HG03342 (cell line): Measurements from ENCODE around the gene COTL1.

ENCODE experiments used
- ATAC-seq: cut with Tn5 transposase; IDR thresholded peaks from one replicate; pipeline ENCODE4 v1.9.1; 2021; ENCODE audit warnings: mild to moderate bottlenecking, moderate library complexity; ENCODE audit not compliant: unreplicated experiment

The COTL1 gene

DNA sequence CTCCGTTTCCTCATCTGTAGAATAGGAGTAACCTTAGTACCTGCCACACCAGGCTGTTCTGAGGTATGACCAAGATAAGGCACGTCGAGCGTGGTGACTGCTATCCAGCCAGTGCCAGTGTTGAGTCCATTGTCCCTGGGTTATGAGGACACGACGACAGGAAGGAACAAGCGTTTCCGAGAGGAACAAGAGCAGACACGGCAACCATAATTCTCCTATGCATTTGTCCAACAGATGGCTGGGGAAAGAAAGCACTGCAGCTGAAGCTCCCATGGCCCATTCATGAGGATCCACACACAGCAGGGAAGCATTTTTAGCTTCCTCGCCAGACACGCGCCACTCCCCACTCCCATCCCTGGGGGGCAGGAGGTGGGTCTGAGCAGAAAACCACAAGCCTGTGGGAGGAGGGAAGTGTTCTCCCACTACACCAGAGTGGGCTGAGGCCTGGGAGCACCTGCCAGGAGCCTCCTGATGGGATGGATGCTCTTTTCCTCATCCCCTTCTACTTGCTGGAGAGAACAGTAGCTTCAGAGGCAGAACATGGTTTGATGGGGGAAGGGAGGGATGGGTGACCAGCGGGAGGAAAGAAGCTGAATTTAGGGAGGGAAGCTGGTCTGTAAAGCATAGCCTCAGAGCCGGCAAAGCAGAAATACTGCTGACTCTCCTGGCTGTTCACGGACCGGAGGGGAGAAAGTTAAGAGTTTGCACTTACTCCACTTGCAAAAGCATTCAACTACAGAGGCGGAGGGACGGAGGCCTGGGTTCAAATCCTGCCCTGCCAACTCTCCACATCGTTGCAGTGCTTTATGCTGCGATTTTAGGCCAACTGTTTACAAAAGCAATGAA lies 2.7 kb downstream of the COTL1 start:
- no peak for ATAC-seq

- no peak for ATAC-seq
These were observed 3.3 kb downstream of the COTL1 start for GRCh38 chr16:84614623-84614967.

DNA sequence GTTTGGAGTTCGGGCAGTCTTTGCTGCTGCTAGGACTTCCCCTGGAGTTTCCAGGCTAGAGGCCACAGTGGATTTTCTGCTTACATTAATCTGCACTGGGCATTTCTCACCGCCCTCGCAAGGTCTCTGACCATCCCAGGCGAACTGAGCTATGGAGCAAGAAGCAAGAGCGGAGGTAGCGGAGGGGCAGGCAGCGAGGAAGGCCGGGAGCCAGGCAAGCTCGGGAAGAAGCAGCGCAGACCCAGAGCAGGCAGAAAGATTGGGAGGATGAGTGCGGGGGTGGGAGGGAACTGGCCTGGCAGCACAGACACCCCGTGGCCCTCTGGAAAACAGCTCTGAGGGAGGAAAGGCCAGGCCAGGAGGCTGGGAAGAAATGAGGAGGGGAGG lies 3.8 kb downstream of the COTL1 start:
- ATAC-seq, result no peak

DNA sequence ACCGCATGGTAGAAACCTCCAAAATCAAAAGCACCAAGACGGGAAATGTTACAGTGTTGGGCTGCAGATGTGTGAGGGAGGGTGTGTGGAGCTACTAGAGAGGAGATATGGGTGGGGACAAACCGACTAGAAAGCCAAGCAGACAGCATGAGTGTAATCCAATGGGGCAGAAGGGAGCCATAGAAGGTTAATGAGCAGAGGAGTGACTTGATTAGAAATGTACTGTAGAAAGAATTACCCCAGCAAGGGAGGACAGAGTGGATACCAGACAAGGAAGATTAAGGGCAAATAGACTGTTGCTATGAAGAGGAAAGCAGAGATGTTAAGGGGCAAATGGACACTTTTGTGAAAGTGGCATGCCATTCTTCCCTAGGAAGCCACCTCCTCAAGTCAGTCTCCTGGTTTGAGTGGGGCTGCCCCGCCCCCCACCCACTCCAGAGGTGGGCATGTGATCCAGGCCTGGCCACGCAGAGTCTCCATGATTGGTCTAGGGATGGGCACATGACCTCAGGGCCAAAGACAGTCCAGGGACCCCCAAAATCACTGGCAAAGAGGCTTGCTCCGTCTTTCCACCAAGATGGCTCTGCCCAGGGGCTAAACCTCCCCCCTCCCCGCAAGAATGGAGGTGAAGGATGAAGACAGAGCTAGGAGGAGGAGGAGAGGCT lies 4.3 kb downstream of the COTL1 start:
- ATAC-seq, result no peak

- ATAC-seq, result no peak
These were observed 5.2 kb downstream of the COTL1 start for GRCh38 chr16:84612686-84613085.

- ATAC-seq, result no peak
These were observed 6.8 kb downstream of the COTL1 start for GRCh38 chr16:84611041-84611440.

GRCh38 chr16:84610376-84610775 lies 7.5 kb downstream of the COTL1 start:
- ATAC-seq, result no peak

DNA sequence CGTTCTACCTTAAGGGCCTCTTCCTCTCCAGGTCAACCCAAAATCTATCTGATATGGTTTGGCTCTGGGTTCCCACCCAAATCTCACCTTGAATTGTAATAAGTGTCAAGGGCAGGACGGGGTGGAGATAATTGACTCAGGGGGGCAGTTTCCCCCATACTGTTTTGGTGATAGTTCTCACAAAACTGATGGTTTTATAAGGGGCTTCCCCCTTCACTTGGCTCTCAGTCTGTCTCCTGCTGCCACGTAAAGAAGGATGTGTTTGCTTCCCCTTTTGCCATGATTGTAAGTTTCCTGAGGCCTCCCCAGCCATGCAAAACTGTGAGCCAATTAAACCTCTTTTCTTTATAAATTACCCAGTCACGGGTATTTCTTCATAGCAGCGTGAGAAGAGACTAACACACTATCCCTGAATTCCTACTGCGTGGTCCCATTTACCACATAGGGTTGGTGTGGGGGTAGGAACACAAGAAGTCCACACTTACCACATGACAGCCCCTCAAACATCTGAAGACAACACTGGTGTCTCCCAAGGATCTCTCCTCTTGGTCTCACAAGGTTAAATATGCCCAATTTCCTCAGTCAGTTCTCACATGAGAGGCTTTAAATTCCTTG lies 8.2 kb downstream of the COTL1 start:
- ATAC-seq, result no peak

DNA sequence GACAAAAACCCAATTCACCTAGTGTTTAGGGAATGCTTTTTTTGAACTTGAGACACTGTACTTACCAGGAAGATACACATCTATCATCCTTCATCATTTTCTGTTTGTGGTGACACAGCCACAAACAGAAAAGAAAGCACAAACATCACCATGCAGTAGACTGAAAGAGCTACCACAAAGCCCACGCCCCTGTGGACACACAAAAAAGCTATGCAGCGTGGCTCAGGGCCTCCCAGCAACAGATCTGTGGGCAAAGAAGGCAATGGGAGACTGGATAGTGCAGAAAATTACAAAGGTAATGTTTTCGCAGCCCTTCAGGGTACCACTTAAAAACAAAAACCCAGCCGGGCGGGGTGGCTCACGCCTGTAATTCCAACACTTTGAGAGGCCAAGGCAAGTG lies 9.6 kb downstream of the COTL1 start:
- no peak for ATAC-seq

DNA sequence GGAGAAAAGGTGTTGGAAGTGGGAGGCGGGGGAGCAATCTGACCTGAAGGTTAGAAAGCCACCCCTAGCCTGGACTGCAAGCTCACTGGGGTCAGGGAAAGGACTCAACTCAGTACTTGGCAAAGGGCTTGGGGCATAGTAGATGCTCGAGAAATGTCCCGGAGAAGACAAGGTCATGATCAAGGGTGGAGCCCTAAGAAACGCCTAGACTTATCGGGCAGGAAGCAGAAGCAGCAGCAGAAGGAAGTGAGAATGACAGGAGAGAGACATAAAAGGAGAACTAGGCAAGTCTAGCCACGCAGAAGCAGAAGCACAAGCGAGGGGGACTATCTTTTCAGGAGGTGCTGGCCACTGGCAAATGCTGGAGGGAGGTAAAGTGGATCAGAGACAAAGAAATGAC lies 10.2 kb downstream of the COTL1 start:
- ATAC-seq, result peak; percentile 55

- no peak for ATAC-seq
These were observed 10.8 kb downstream of the COTL1 start for GRCh38 chr16:84607061-84607460.

DNA sequence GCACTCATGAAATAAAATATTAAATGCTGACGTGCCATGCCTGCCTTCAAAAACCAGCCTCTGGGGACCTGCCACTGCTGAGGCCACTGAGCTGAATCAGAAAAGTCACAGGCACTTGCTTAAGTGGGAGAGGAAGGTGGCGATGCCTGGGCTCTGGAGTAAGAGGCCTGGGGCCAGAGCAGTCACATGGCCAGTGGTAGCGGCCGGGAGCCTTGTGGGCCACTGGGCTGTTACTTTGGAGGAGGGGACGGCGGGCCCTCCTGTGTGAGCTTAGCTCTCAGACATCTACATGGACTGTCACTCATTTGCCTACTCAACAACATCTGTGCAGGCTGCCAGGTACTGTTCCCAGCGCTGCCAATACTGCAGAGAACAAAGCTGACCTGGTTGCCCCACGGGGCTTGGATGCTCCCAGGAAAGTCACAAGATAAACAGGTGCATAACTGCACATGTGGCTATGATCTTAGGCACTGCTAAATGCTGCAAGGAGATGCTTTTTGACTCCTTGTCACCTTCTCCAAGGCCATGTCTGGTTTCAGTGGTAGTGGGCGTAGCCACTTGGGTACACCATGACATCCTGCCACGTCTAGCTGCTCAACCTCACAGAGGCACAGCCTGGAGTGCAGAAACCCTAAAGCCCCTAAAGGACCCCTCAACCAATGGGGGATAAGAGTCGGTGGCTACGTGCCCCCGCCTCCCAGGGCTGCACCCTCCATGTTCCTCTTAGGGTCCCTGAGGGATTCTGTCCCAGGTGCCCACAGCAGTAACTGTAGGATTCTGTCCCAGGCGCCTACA lies 11.6 kb downstream of the COTL1 start:
- ATAC-seq, result no peak

DNA sequence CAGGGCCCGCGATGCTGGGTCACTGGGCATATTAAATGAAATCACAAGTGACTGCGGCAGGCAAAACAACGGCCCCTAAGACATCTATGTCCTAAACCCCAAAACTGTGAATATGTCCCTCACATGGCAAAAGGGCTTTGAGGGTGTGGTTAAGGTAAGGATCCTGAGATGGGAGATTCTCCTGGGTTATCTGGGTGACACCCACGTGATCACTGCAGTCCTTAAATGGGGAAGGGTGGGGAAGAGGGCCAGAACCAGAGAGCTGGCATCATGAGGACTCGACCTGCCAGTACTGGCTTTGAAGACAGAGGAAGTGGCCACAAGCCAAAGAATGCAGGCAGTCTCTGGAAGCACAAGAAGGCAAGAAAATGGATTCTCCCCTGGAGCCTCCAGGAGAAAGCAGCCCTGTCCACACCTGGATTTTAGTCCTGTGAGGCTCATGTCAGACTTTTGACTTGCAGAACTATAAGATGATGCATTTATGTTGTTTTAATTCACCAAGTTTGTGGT lies 12.5 kb downstream of the COTL1 start:
- ATAC-seq, result no peak

DNA sequence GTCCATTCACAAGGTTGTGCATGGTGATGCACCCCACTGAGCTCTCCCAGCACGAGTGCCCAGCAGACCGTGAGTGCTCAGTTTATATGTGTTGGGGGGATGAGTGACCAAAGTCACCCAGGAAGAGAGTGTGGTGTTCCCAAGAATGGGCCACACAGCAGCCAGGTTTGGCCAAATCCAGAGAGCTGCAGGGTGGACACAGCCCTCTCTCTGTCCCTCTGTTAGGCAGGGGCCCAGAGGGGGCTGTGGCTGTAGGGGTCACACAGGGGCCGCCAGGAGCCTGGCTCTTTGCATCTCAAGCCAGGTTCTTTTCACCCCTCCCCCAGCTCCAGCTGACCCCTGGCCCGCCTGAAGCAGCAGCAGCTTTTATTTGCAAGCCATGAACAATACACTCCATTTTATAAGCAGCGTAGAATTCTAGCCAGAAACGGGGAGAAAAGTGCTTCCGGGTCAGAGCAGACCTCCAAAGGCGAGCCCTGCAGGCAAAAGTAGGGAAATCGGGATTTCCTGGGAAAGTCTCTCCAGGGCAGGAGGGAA lies 13.3 kb downstream of the COTL1 start:
- ATAC-seq, result no peak

- ATAC-seq, result no peak
These were observed 13.9 kb downstream of the COTL1 start for GRCh38 chr16:84603940-84604339.

DNA sequence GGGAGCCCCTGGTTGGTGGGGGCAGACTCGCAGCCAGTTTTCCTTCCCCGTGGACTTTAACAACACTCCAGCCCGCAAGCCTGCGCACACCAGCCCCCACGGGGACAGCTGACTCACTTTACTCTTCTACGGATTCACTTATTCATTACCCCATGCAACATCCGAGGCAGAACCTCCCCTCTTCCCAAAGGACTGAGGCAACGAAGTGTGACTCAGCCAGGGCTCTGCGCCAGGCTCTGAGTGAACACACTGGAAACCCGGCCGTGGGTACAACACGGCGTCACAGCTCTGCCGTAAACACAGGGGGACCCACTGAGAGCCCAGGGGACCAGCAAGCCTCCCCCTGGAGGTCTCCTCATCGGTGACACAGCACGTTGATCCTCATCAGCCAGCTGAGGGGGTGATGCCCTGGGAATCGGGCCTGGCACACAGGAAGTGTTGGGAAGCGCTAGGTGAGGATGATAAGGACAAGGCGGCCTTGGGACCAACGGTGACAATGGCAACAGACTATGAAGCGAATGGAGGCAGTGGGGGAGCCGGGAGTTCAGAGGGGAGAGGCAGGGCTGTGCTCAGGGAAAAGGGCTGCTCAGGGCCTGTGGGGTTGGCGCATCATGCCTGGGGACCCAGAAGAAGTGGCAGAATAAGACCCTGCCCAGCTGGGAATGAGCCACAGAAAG lies 14.6 kb downstream of the COTL1 start:
- no peak for ATAC-seq

DNA sequence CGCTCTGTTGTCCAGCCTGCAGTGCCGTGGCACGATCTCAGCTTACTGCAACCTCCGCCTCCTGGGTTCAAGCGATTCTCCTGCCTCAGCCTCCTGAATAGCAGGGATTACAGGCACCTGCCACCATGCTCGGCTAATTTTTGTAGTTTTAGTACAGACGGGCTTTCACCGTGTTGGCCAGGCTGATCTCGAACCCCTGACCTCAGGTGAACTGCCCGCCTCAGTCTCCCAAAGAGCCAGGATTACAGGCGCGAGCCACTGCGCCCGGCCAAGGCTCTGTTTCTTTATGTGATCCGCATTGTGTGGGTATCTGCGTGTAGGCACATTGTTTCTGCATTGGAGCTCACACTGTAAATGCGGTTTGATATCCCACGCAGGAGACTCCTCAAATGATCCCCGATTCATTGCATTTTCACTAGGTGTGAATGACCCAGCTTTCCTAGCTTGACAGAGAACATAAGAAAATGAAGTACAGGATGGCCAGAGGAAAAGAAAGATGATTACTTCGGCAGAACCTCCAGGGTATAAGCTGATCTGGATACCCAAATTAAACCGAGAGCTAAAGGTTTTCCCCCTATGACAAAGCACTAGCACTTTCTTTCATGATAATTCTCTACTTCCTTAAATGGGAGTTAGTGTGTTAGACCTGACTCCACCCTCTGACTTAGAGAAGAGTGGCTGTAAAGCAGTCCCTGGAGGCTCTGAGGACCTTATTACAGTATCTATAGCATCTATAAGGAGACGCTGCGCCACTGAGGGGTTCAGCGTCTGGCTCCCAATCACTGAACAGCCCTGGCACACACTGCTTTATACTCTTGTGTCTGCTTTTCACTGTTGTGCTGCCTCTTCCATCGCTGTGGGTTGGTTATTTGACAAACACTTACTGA lies 17.3 kb downstream of the COTL1 start:
- peak; percentile 74 for ATAC-seq

DNA sequence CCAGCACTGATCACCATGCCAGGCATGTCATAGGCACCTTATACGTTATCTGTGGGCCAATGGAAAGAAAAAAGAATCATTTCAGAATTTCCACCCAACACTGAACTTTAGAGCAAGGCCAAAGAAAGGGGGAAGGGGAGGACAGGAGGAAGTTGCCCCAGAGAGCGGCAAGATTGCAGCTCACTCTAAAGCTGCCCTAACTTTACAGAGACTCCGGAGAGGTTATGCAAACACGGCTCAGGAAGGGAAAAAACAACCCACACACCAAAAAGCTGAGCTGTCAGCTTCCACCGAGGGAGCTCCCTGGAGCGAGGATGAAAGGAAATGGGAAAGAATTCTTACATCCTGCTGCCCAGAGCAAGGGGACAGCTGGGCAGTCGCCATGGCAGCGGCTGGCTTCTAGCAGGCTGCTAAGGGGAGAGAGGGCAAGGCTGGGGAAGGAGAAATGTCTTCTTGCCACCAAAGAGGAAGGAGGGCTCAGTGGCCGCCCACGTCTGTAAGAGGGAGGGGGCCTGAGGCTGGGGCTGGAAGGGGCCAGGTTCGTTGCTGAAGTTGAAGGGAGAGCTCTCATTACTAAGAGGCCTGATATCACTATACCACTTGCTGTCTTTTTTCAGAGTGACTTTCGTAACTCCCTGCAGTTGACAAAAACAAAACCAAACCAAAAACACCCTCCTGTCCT lies 18.2 kb downstream of the COTL1 start:
- no peak for ATAC-seq

GRCh38 chr16:84598360-84598759 lies 19.5 kb downstream of the COTL1 start:
- no peak for ATAC-seq
